HepG2 (cell line): ENCODE measurements around the gene PAN2. TPM values are rescaled to one million over a fixed set of nuclear protein-coding genes. Genes with fewer than 3 reads are reported as not detected.

Source experiments
- ATAC-seq: fragments of 200-7000 bp; cut with Tn5 transposase; 3 replicates; pipeline ENCODE4 v1.9.1; 2020; ENCODE audit warnings: mild to moderate bottlenecking, moderate library complexity
- BruUV-seq: library from RNA; stranded (reverse); fragments of 400-500 nt; replicated peaks from 2 replicates; lab custom pipeline; 2021; lab: Mats Ljungman, UMichigan
- CTCF ChIA-PET: fragments of 300-600 bp; formaldehyde crosslinking; extraction: SDS; loops from one replicate; lab custom pipeline; 2021; ENCODE audit warnings: low total read pairs, inconsistent platforms, low intra/inter-chr PET ratio; lab: Yijun Ruan, JAX
- POLR2A ChIA-PET: fragments of 350-600 bp; sonication (Branson Sonifier 250); formaldehyde crosslinking; loops from one replicate; lab custom pipeline; 2020; ENCODE audit warnings: antibody characterized with exemption, inconsistent platforms; lab: Yijun Ruan, JAX
- DNase-seq: peaks from one replicate; pipeline ENCODE4 v3.0.0-alpha.2; 2015; ENCODE audit warnings: low spot score
- FAIRE-seq: peaks from 3 replicates; lab custom pipeline; 2011; peaks lifted over from hg19 to GRCh38; lab: Jason Lieb, UNC
- H2AFZ ChIP-seq: one replicate; pipeline ENCODE4 v1.6.1; 2011; ENCODE audit warnings: low read length, inconsistent platforms
- H3K27ac ChIP-seq: fragments of 300-600 bp; 3 replicates; pipeline ENCODE4 v1.8.0; 2011; ENCODE audit warnings: mixed run types, mild to moderate bottlenecking, mixed read lengths, low read length, inconsistent platforms; ENCODE audit not compliant: insufficient read depth; ENCODE audit errors: extremely low read length
- H3K27me3 ChIP-seq, 2 experiments: fragments of 200-600 bp in 1 of 2; 2 replicates in 1 of 2; 3 replicates in 1 of 2; pipeline versions ENCODE4 v1.6.0 to v1.8.0; 2011; ENCODE audit warnings: low read length in 2 of 2, mild to moderate bottlenecking in 2 of 2, moderate library complexity in 2 of 2, inconsistent platforms in 1 of 2; ENCODE audit not compliant: insufficient read depth in 2 of 2, control insufficient read depth in 1 of 2
- H3K36me3 ChIP-seq, 2 experiments: fragments of 200-600 bp in 1 of 2; replicated peaks in 1 of 2; 2 replicates in 1 of 2; 3 replicates in 1 of 2; pipeline versions ENCODE4 v1.5.1 to v1.8.0; 2011; ENCODE audit warnings: low read length in 2 of 2, inconsistent platforms in 1 of 2; ENCODE audit not compliant: insufficient read depth in 2 of 2, control insufficient read depth in 1 of 2
- H3K4me1 ChIP-seq: 2 replicates; pipeline ENCODE4 v1.5.1; 2012; ENCODE audit warnings: low read length, inconsistent platforms; ENCODE audit not compliant: insufficient read depth
- H3K4me2 ChIP-seq: 2 replicates; pipeline ENCODE4 v1.6.0; 2011; ENCODE audit warnings: low read depth, low read length, inconsistent platforms
- H3K4me3 ChIP-seq, 3 experiments: fragments of 200-600 bp in 1 of 3; sonication (generic), shearing (Covaris generic) in 1 of 3; replicated peaks in 1 of 3; 2 replicates each; pipeline ENCODE4 v1.5.1; 2011 to 2016; ENCODE audit warnings: low read length in 3 of 3, inconsistent platforms in 2 of 3, low read depth in 2 of 3, mild to moderate bottlenecking in 2 of 3, control low read depth in 1 of 3, mixed read lengths in 1 of 3; ENCODE audit not compliant: insufficient read depth in 1 of 3
- H3K79me2 ChIP-seq: one replicate; pipeline ENCODE4 v1.6.1; 2011; ENCODE audit warnings: low read length, inconsistent platforms; ENCODE audit not compliant: insufficient read depth
- H3K9ac ChIP-seq: 2 replicates; pipeline ENCODE4 v1.6.0; 2011; ENCODE audit warnings: mild to moderate bottlenecking, low read depth, low read length, inconsistent platforms; ENCODE audit not compliant: insufficient read depth
- H3K9me3 ChIP-seq: 2 replicates; pipeline ENCODE4 v1.5.1; 2012; ENCODE audit warnings: mild to moderate bottlenecking, low read length
- H4K20me1 ChIP-seq: 2 replicates; pipeline ENCODE4 v1.6.0; 2011; ENCODE audit warnings: inconsistent platforms, mild to moderate bottlenecking, low read length, moderate library complexity; ENCODE audit not compliant: insufficient read depth
- BORCS8-MEF2B ChIP-seq: sonication (generic); formaldehyde crosslinking; IDR thresholded peaks from 2 replicates; pipeline ENCODE4 v1.8.0; 2022; ENCODE audit warnings: mild to moderate bottlenecking, missing genetic modification reagents
- GATA4 ChIP-seq: sonication (generic); IDR thresholded peaks from 2 replicates; pipeline ENCODE4 v1.6.1; 2016; ENCODE audit warnings: antibody characterized with exemption, low read depth, borderline replicate concordance
- HIVEP1 ChIP-seq: sonication (generic); formaldehyde crosslinking; IDR thresholded peaks from 2 replicates; pipeline ENCODE4 v1.4.0; 2020; ENCODE audit warnings: mild to moderate bottlenecking, missing genetic modification reagents
- MTF2 ChIP-seq: sonication (generic); formaldehyde crosslinking; IDR thresholded peaks from 2 replicates; pipeline ENCODE4 v1.5.0; 2020; ENCODE audit warnings: missing genetic modification reagents, borderline replicate concordance
- ZNF253 ChIP-seq: sonication (generic); formaldehyde crosslinking; IDR thresholded peaks from 2 replicates; pipeline ENCODE4 v1.8.0; 2022; ENCODE audit warnings: mild to moderate bottlenecking, missing genetic modification reagents, borderline replicate concordance
- ZNF354B ChIP-seq: sonication (generic); formaldehyde crosslinking; IDR thresholded peaks from 2 replicates; pipeline ENCODE4 v1.8.0; 2022; ENCODE audit warnings: mild to moderate bottlenecking, missing genetic modification reagents
- ZNF563 ChIP-seq: sonication (generic); formaldehyde crosslinking; IDR thresholded peaks from 2 replicates; pipeline ENCODE4 v1.8.0; 2022; ENCODE audit warnings: mild to moderate bottlenecking, moderate library complexity, missing genetic modification reagents
- WGBS: methylation state at CpG from one replicate; pipeline ENCODE4 v1.1.6; 2017; ENCODE audit warnings: low lambda C conversion rate; 5-methylcytosine and 5-hydroxymethylcytosine counted together
- in situ Hi-C: cut with HindIII; loops from 2 replicates; pipeline ENCODE4 v1.10.0; 2017; ENCODE audit warnings: low pct_unique_long_range_greater_than_20kb; ENCODE audit not compliant: extremely low pct_ligation_motif_present
- intact Hi-C: fragments of 100-400 bp; cut with micrococcal nuclease; formaldehyde crosslinking; loops from one replicate; pipeline ENCODE4 v1.10.0; 2022; ENCODE audit not compliant: unreplicated experiment
- polyA plus RNA-seq, 8 experiments: library from polyadenylated mRNA; depleted of rRNA in 3 of 8; stranded (reverse) in 7 of 8; unstranded in 1 of 8; fragments of >200 nt; fragmentation: Illumina TruSeq in 4 of 8; extraction: Trizol in 4 of 8; gene quantifications; 2 replicates each; pipeline versions ENCODE4 v1.2.1 to v1.2.3, GENCODE V29; 2011 to 2016; ENCODE audit warnings: low read depth in 4 of 8, missing spikeins in 1 of 8, mixed read lengths in 1 of 8; ENCODE audit not compliant: insufficient read depth in 1 of 8
- total RNA-seq, 5 experiments: library from RNA; depleted of rRNA; stranded (reverse); fragments of >200 nt; fragmentation: Illumina TruSeq; extraction: Trizol; gene quantifications; 2 replicates each; pipeline ENCODE4 v1.2.3, GENCODE V29; 2016; ENCODE audit warnings: low read depth in 1 of 5
- TF ChIP-seq, protein P1 (sequence below): sonication (generic); formaldehyde crosslinking; IDR thresholded peaks from 2 replicates; pipeline ENCODE4 v1.5.1; 2020; ENCODE audit warnings: mild to moderate bottlenecking, missing genetic modification reagents, borderline replicate concordance
- TF ChIP-seq, protein P2 (sequence below): sonication (generic); formaldehyde crosslinking; IDR thresholded peaks from 2 replicates; pipeline ENCODE4 v1.4.0; 2020; ENCODE audit warnings: missing genetic modification reagents
- TF ChIP-seq, protein P3 (sequence below): sonication (generic); formaldehyde crosslinking; IDR thresholded peaks from 2 replicates; pipeline ENCODE4 v1.4.0; 2020; ENCODE audit warnings: missing genetic modification reagents, borderline replicate concordance
- TF ChIP-seq, protein P4 (sequence below): sonication (generic); formaldehyde crosslinking; IDR thresholded peaks from 2 replicates; pipeline ENCODE4 v1.4.0; 2020; ENCODE audit warnings: missing genetic modification reagents

The PAN2 gene
- total and polyA plus RNA-seq, 2 of the 13 experiments (the other 11 are each of a cell fraction or from before 2014, with no cell fraction given), result 27.2 to 61.1 TPM

DNA sequence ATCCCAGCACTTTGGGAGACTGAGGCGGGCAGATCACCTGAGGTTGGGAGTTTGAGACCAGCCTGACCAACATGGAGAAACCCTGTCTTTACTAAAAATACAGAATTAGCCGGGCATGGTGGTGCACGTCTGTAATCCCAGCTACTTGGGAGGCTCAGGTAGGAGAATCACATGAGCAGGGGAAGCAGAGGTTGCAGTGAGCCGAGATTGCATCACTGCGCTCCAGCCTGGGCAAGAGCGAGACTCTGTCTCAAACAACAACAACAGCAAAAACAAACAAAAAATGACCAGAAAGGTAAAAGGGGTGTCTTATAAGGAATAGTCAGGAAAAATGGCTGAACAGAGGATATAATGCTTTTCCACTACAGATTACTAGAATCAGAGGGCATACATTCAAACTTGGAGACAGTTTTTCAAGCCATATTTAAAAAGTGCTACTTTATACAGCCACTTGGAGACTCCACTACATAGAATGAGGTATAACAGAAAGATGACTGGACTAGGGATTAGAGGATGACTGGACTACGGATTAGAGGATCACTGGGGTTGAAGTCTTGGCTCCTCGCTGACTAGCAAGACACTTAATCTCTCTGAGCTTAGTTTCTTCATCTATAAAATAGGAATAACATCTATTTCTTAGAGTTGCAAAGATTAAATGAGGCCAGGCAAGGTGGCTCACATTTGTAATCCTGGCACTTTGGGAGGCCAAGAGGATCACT is 28.8 kb downstream of the PAN2 start:
- Histone ChIP-seq H2AFZ (no peak overlapping the region), H3K9ac (no peak overlapping the region), H3K36me3 (peaks cover 7 to 15% of the 10 kb centered on the region in 2 experiments; a peak in 4 of 5 replicates), H3K4me1 (peaks cover 29% of the 10 kb centered on the region), H3K9me3 (no peaks in the 10 kb centered on the region), H3K4me3 (no peak overlapping the region), H3K27ac (no peak overlapping the region), H3K27me3 (no peaks in the 10 kb centered on the region), H3K4me2 (no peak overlapping the region), H3K79me2 (no peaks in the 10 kb centered on the region), H4K20me1 (no peaks in the 10 kb centered on the region)
- intact Hi-C loops (no loop called here), in situ Hi-C loops (no loop called here)
- CTCF ChIA-PET, result no interaction called here
- BruUV-seq, result no TSS peak
- WGBS, result 97% methylated on average over 8 of the region's 8 CpGs
- FAIRE-seq, result no peak
- DNase-seq, result no peak
- no peak for ATAC-seq
- POLR2A ChIA-PET, result interaction anchor here (1.5 kb wide), 1 partner anchor 11 kb away, joined by 7 read pairs; the partner anchor contains the start of gene CNPY2
- TF ChIP-seq HIVEP1 (CRISPR knock-in tag) (no peak), ZNF354B (CRISPR knock-in tag) (no peak), BORCS8-MEF2B (CRISPR knock-in tag) (no peak), GATA4 (no peak), ZNF253 (CRISPR knock-in tag) (no peak), MTF2 (no peak), ZNF563 (CRISPR knock-in tag) (no peak)
- TF ChIP-seq, protein P1, sequence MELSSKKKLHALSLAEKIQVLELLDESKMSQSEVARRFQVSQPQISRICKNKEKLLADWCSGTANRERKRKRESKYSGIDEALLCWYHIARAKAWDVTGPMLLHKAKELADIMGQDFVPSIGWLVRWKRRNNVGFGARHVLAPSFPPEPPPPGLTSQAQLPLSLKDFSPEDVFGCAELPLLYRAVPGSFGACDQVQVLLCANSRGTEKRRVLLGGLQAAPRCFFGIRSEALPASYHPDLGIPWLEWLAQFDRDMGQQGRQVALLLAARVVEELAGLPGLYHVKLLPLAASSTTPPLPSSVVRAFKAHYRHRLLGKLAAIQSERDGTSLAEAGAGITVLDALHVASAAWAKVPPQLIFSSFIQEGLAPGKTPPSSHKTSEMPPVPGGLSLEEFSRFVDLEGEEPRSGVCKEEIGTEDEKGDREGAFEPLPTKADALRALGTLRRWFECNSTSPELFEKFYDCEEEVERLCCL (CRISPR knock-in tag), result no peak
- TF ChIP-seq, protein P2, sequence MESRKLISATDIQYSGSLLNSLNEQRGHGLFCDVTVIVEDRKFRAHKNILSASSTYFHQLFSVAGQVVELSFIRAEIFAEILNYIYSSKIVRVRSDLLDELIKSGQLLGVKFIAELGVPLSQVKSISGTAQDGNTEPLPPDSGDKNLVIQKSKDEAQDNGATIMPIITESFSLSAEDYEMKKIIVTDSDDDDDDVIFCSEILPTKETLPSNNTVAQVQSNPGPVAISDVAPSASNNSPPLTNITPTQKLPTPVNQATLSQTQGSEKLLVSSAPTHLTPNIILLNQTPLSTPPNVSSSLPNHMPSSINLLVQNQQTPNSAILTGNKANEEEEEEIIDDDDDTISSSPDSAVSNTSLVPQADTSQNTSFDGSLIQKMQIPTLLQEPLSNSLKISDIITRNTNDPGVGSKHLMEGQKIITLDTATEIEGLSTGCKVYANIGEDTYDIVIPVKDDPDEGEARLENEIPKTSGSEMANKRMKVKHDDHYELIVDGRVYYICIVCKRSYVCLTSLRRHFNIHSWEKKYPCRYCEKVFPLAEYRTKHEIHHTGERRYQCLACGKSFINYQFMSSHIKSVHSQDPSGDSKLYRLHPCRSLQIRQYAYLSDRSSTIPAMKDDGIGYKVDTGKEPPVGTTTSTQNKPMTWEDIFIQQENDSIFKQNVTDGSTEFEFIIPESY (CRISPR knock-in tag), result no peak
- TF ChIP-seq, protein P3, sequence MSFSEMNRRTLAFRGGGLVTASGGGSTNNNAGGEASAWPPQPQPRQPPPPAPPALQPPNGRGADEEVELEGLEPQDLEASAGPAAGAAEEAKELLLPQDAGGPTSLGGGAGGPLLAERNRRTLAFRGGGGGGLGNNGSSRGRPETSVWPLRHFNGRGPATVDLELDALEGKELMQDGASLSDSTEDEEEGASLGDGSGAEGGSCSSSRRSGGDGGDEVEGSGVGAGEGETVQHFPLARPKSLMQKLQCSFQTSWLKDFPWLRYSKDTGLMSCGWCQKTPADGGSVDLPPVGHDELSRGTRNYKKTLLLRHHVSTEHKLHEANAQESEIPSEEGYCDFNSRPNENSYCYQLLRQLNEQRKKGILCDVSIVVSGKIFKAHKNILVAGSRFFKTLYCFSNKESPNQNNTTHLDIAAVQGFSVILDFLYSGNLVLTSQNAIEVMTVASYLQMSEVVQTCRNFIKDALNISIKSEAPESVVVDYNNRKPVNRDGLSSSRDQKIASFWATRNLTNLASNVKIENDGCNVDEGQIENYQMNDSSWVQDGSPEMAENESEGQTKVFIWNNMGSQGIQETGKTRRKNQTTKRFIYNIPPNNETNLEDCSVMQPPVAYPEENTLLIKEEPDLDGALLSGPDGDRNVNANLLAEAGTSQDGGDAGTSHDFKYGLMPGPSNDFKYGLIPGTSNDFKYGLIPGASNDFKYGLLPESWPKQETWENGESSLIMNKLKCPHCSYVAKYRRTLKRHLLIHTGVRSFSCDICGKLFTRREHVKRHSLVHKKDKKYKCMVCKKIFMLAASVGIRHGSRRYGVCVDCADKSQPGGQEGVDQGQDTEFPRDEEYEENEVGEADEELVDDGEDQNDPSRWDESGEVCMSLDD (CRISPR knock-in tag), result no peak
- TF ChIP-seq, protein P4, sequence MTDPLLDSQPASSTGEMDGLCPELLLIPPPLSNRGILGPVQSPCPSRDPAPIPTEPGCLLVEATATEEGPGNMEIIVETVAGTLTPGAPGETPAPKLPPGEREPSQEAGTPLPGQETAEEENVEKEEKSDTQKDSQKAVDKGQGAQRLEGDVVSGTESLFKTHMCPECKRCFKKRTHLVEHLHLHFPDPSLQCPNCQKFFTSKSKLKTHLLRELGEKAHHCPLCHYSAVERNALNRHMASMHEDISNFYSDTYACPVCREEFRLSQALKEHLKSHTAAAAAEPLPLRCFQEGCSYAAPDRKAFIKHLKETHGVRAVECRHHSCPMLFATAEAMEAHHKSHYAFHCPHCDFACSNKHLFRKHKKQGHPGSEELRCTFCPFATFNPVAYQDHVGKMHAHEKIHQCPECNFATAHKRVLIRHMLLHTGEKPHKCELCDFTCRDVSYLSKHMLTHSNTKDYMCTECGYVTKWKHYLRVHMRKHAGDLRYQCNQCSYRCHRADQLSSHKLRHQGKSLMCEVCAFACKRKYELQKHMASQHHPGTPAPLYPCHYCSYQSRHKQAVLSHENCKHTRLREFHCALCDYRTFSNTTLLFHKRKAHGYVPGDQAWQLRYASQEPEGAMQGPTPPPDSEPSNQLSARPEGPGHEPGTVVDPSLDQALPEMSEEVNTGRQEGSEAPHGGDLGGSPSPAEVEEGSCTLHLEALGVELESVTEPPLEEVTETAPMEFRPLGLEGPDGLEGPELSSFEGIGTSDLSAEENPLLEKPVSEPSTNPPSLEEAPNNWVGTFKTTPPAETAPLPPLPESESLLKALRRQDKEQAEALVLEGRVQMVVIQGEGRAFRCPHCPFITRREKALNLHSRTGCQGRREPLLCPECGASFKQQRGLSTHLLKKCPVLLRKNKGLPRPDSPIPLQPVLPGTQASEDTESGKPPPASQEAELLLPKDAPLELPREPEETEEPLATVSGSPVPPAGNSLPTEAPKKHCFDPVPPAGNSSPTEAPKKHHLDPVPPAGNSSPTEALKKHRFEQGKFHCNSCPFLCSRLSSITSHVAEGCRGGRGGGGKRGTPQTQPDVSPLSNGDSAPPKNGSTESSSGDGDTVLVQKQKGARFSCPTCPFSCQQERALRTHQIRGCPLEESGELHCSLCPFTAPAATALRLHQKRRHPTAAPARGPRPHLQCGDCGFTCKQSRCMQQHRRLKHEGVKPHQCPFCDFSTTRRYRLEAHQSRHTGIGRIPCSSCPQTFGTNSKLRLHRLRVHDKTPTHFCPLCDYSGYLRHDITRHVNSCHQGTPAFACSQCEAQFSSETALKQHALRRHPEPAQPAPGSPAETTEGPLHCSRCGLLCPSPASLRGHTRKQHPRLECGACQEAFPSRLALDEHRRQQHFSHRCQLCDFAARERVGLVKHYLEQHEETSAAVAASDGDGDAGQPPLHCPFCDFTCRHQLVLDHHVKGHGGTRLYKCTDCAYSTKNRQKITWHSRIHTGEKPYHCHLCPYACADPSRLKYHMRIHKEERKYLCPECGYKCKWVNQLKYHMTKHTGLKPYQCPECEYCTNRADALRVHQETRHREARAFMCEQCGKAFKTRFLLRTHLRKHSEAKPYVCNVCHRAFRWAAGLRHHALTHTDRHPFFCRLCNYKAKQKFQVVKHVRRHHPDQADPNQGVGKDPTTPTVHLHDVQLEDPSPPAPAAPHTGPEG (CRISPR knock-in tag), result no peak
